ENCODE data around the gene ZFP69. TPM values are rescaled to one million over a fixed set of nuclear protein-coding genes. Genes with fewer than 3 reads are reported as not detected.

ZFP69 gene
- total RNA-seq, 4 donors from 2014 or later: 2.0 to 6.1 (median 4.2) TPM

DNA sequence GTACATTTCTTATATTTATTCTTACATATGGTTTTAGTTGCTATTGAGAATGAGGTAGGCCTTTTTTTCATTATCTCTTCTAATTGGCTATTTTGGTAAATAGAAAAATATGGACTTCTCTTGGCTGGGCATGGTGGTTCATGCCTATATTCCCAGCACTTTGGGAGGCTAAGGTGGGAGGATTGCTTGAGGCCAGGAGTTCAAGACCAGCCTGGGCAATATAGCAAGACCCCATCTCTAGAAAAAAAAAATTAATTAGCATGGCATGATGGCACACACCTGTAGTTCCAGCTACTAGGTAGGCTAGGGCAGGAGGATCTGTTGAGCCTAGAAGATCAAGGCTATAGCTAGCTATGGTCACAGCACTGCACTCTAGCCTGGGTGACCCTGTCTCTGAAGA lies 57.5 kb downstream of the ZFP69 start:
- peaks cover 6 to 15% (median 10%) of the 10 kb centered on the region in 3 donors for H3K4me1 ChIP-seq

DNA sequence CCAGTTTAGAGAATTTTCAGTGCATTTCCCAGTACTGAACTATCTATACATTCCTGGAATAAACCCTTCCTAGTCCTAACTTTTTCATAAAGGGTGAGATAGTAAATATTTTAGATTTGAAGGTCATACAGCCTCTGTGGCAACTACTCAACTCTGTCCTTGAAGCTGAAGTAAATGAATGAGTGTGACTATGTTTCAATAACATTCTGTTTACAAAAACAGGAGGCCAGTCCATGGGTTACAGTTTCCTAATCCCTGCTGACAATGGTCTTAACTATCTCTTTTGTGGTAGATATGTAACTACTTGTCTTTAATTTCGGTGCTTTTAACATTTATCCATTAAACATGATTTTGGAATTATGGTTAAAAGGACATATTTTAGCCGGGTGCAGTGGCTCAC lies 58.6 kb downstream of the ZFP69 start:
- Histone ChIP-seq H3K27ac (no peak overlapping the region), H3K4me3 (no peak overlapping the region), H3K9me3 (no peaks in the 10 kb centered on the region), H3K27me3 (no peaks in the 10 kb centered on the region), H3K4me1 (peaks cover 6 to 15% (median 10%) of the 10 kb centered on the region in 3 donors), H3K36me3 (peaks cover 0 to 15% of the 10 kb centered on the region in 2 donors)
- 100% methylated on average over 1 of the region's 2 CpGs for WGBS, 2 donors (ENCODE audit: low coverage in 1 of 2)
- no peak for TF ChIP-seq POLR2A (IDR thresholded peaks at IDR 0.05)
- TF ChIP-seq, protein P1, sequence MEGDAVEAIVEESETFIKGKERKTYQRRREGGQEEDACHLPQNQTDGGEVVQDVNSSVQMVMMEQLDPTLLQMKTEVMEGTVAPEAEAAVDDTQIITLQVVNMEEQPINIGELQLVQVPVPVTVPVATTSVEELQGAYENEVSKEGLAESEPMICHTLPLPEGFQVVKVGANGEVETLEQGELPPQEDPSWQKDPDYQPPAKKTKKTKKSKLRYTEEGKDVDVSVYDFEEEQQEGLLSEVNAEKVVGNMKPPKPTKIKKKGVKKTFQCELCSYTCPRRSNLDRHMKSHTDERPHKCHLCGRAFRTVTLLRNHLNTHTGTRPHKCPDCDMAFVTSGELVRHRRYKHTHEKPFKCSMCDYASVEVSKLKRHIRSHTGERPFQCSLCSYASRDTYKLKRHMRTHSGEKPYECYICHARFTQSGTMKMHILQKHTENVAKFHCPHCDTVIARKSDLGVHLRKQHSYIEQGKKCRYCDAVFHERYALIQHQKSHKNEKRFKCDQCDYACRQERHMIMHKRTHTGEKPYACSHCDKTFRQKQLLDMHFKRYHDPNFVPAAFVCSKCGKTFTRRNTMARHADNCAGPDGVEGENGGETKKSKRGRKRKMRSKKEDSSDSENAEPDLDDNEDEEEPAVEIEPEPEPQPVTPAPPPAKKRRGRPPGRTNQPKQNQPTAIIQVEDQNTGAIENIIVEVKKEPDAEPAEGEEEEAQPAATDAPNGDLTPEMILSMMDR (IDR thresholded peaks at IDR 0.05): no peak
- no peak for TF ChIP-seq EP300 (IDR thresholded peaks at IDR 0.05)
- no peak for TF ChIP-seq POLR2AphosphoS5 (IDR thresholded peaks at IDR 0.05)
- no peak for ATAC-seq

More for the DNA sequence above, 57.5 kb downstream of the ZFP69 start:
- no peaks in the 10 kb centered on the region for H3K27me3 ChIP-seq
- no peak overlapping the region for H3K4me3 ChIP-seq
- TF ChIP-seq POLR2AphosphoS5 (IDR thresholded peaks at IDR 0.05) (no peak), EP300 (IDR thresholded peaks at IDR 0.05) (no peak), POLR2A (IDR thresholded peaks at IDR 0.05) (no peak)
- TF ChIP-seq, protein P1 (IDR thresholded peaks at IDR 0.05): no peak
- peaks cover 0 to 9% of the 10 kb centered on the region in 2 donors for H3K36me3 ChIP-seq
- no peak for ATAC-seq
- H3K27ac ChIP-seq: no peak overlapping the region
- no peaks in the 10 kb centered on the region for H3K9me3 ChIP-seq

DNA sequence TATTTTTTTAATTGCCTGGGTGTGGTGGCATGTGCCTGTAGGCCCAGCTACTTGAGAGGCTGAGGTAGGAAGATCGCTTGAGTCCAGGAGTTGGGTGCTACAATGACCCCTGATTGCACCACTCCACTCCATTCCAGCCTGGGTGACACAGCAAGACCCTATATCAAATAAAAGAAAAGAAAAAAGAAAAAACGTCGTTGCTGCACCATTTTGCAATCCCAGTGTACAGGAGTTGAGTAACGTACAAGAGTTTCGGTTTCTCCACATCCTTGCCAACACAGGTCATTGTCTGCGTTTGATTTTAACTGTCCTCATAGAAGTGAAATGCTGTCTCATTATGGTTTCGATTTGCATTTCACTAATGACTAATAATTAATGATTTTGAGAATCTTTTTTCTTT lies 62.2 kb downstream of the ZFP69 start:
- no peaks in the 10 kb centered on the region for H3K4me1 ChIP-seq
- no peaks in the 10 kb centered on the region for H3K27me3 ChIP-seq
- WGBS, 2 donors (ENCODE audit: low coverage in 1 of 2): 73 to 85% methylated on average over 6 to 7 of the region's 7 CpGs
- no peak for ATAC-seq
- peaks cover 0 to 51% of the 10 kb centered on the region in 2 donors for H3K36me3 ChIP-seq
- no peak overlapping the region for H3K27ac ChIP-seq
- TF ChIP-seq, protein P1 (IDR thresholded peaks at IDR 0.05): no peak
- TF ChIP-seq POLR2AphosphoS5 (IDR thresholded peaks at IDR 0.05) (no peak), POLR2A (IDR thresholded peaks at IDR 0.05) (no peak), EP300 (IDR thresholded peaks at IDR 0.05) (no peak)
- no peak overlapping the region for H3K4me3 ChIP-seq
- H3K9me3 ChIP-seq: no peaks in the 10 kb centered on the region

Other genes starting within 250 kb of the ZFP69 start
- gene TMCO2, start 229.4 kb upstream of the ZFP69 start, total RNA-seq: not detected
- 10 to 100 TPM; 49.0 to 76.1 (median 58.3) TPM for gene ZMPSTE24, start 219.1 kb upstream of the ZFP69 start, total RNA-seq
- 10 to 100 TPM in 1 of 4 donors, 1 to 10 TPM in 3; 1.6 to 12.0 (median 4.9) TPM for gene COL9A2, start 160.0 kb upstream of the ZFP69 start, total RNA-seq
- 10 to 100 TPM; 19.9 to 43.2 (median 26.6) TPM for gene SMAP2, start 103.6 kb upstream of the ZFP69 start, total RNA-seq
- 1 to 10 TPM in 2 of 4 donors, under 1 TPM in 1, not detected in 1; 0.54 to 1.4 (median 1.2) TPM for gene ZFP69B, start 26.8 kb upstream of the ZFP69 start, total RNA-seq
- gene EXO5, start 31.5 kb downstream of the ZFP69 start, total RNA-seq: 1 to 10 TPM; 5.4 to 8.8 (median 8.0) TPM
- gene ZNF684, start 54.3 kb downstream of the ZFP69 start, total RNA-seq: 10 to 100 TPM in 1 of 4 donors, 1 to 10 TPM in 3; 2.3 to 11.5 (median 5.0) TPM
- 10 to 100 TPM in 2 of 4 donors, 1 to 10 TPM in 2; 4.4 to 23.6 (median 10.0) TPM for gene RIMS3, start 188.4 kb downstream of the ZFP69 start, total RNA-seq
- 10 to 100 TPM; 32.4 to 54.2 (median 46.5) TPM for gene NFYC, start 214.4 kb downstream of the ZFP69 start, total RNA-seq

All from gastroesophageal sphincter (tissue), 4 donors.